Measurements from ENCODE around the gene USP2. TPM values are rescaled to one million over a fixed set of nuclear protein-coding genes. Genes with fewer than 3 reads are reported as not detected.

The USP2 gene
- under 0.01 and 0.11 TPM in 2 replicates for total RNA-seq

GRCh38 chr11:119381181-119381988 is at the start of gene USP2:
Gene USP2 (minus strand): TSS chr11:119381690. CDS start chr11:119373480, 8,210 bp downstream.

GRCh38 chr11:119422809-119423508 is 41.5 kb upstream of the USP2 start, which contains the start of gene THY1:
Gene THY1 (minus strand): TSS chr11:119423172. CDS start chr11:119420905, 2,267 bp downstream.

GRCh38 chr11:119346605-119347004 is 34.9 kb downstream of the USP2 start, which contains the start of gene MFRP:
Gene MFRP (minus strand): TSS chr11:119346705. CDS start chr11:119346513, 192 bp downstream.

GRCh38 chr11:119340335-119341221 is 40.9 kb downstream of the USP2 start, which contains the start of gene C1QTNF5:
Gene C1QTNF5 (minus strand): TSS chr11:119340883. CDS start chr11:119340397, 486 bp downstream.

GRCh38 chr11:119334174-119334930 is 47.1 kb downstream of the USP2 start, which contains the start of gene RNF26:
Gene RNF26 (plus strand): TSS chr11:119334527. CDS start chr11:119335123, 596 bp downstream.

GRCh38 chr11:119316729-119317591 is 64.5 kb downstream of the USP2 start, which contains the start of gene MCAM:
Gene MCAM (minus strand): TSS chr11:119317130. CDS start chr11:119317101, 29 bp downstream.

Small RNA genes within 50 kb of the gene (small RNA-seq; reads per million reads assigned to genes)
- not detected for gene AP003396.4
- gene RF01225 = not detected

Other genes with a start within 250 kb of the USP2 start
- gene ABCG4, start 232.6 kb downstream of the USP2 start, total RNA-seq = under 0.01 and 0.11 TPM in 2 replicates
- 20.0 and 32.3 TPM in 2 replicates for gene NLRX1, start 213.0 kb downstream of the USP2 start, total RNA-seq
- not detected in 2 replicates for gene NHERF4, start 196.2 kb downstream of the USP2 start, total RNA-seq
- gene CBL, start 175.4 kb downstream of the USP2 start, total RNA-seq = 5.5 and 8.1 TPM in 2 replicates
- 0.39 and 5.9 TPM in 2 replicates for gene MCAM, start 64.6 kb downstream of the USP2 start, total RNA-seq
- 5.5 and 6.2 TPM in 2 replicates for gene RNF26, start 47.2 kb downstream of the USP2 start, total RNA-seq
- gene C1QTNF5, start 40.8 kb downstream of the USP2 start, total RNA-seq = under 0.01 TPM in 1 of 2 replicates, not detected in the other
- not detected in 2 replicates for gene MFRP, start 35.0 kb downstream of the USP2 start, total RNA-seq
- gene THY1, start 41.5 kb upstream of the USP2 start, total RNA-seq = 47.9 and 69.7 TPM in 2 replicates